Measurements from ENCODE around the gene ARF4.
"Not testable (repeated sequence)": the region's sequence is repeated elsewhere in the genome, so short reads cannot be mapped to it uniquely, and the experiment has no call there.

The ARF4 gene

GRCh38 chr3:57597127-57597923 is at the start of gene ARF4:
TSS of gene ARF4 (minus strand) at chr3:57597344. CDS start at chr3:57597140, 204 bp downstream.
- peak within 1 kb of the TSS; percentile 61 for H3K9ac ChIP-seq
- H3K27ac ChIP-seq, result peak within 1 kb of the TSS; percentile 94
- H3K4me2 ChIP-seq (ENCODE audit: low read length), result peak within 1 kb of the TSS; percentile 81
- H2AFZ ChIP-seq, result peak within 1 kb of the TSS; percentile 84
- H3K4me3 ChIP-seq (ENCODE audit: low read depth, low read length), result peak within 1 kb of the TSS; percentile 93
- TF ChIP-seq CTCF (IDR thresholded peaks at IDR 0.05), result peak; percentile 35
- H3K4me1 ChIP-seq, result peaks cover 17% of the 10 kb centered on the region
- H3K79me2 ChIP-seq, result peaks cover 32% of the 10 kb centered on the region
- no peaks in the 10 kb centered on the region for H3K27me3 ChIP-seq (ENCODE audit: control insufficient read depth, insufficient read depth, low read length)
- H3K36me3 ChIP-seq (ENCODE audit: control insufficient read depth, insufficient read depth, low read length), result no peaks in the 10 kb centered on the region
- H3K9me3 ChIP-seq (ENCODE audit: control insufficient read depth, low read length), result no peaks in the 10 kb centered on the region

GRCh38 chr3:57646723-57647122 is 49.6 kb upstream of the ARF4 start:
- Histone ChIP-seq H3K9ac (no peak overlapping the region), H3K79me2 (peaks cover 3% of the 10 kb centered on the region), H3K27ac (no peak overlapping the region), H3K4me3 (ENCODE audit: low read depth, low read length) (no peak overlapping the region), H3K27me3 (ENCODE audit: control insufficient read depth, insufficient read depth, low read length) (no peaks in the 10 kb centered on the region), H3K36me3 (ENCODE audit: control insufficient read depth, insufficient read depth, low read length) (no peaks in the 10 kb centered on the region), H3K9me3 (ENCODE audit: control insufficient read depth, low read length) (no peaks in the 10 kb centered on the region), H3K4me2 (ENCODE audit: low read length) (no peak overlapping the region), H3K4me1 (no peaks in the 10 kb centered on the region), H2AFZ (no peak overlapping the region)
- TF ChIP-seq CTCF (IDR thresholded peaks at IDR 0.05), result no peak

- no peak overlapping the region for H3K9ac ChIP-seq
- no peaks in the 10 kb centered on the region for H3K27me3 ChIP-seq (ENCODE audit: control insufficient read depth, insufficient read depth, low read length)
- H3K9me3 ChIP-seq (ENCODE audit: control insufficient read depth, low read length), result no peaks in the 10 kb centered on the region
- no peak overlapping the region for H2AFZ ChIP-seq
- H3K36me3 ChIP-seq (ENCODE audit: control insufficient read depth, insufficient read depth, low read length), result no peaks in the 10 kb centered on the region
- no peak overlapping the region for H3K27ac ChIP-seq
- no peak overlapping the region for H3K4me2 ChIP-seq (ENCODE audit: low read length)
- no peaks in the 10 kb centered on the region for H3K4me1 ChIP-seq
- H3K79me2 ChIP-seq, result peaks cover 3% of the 10 kb centered on the region
- no peak overlapping the region for H3K4me3 ChIP-seq (ENCODE audit: low read depth, low read length)
- TF ChIP-seq CTCF (IDR thresholded peaks at IDR 0.05), result no peak
Observed at GRCh38 chr3:57644740-57645139, 47.6 kb upstream of the ARF4 start.

GRCh38 chr3:57637391-57637790 is 40.2 kb upstream of the ARF4 start:
- peaks cover 2% of the 10 kb centered on the region for H3K4me1 ChIP-seq
- H3K4me2 ChIP-seq (ENCODE audit: low read length), result no peak overlapping the region
- no peak overlapping the region for H3K27ac ChIP-seq
- H3K9me3 ChIP-seq (ENCODE audit: control insufficient read depth, low read length), result no peaks in the 10 kb centered on the region
- no peaks in the 10 kb centered on the region for H3K27me3 ChIP-seq (ENCODE audit: control insufficient read depth, insufficient read depth, low read length)
- H2AFZ ChIP-seq, result no peak overlapping the region
- H3K36me3 ChIP-seq (ENCODE audit: control insufficient read depth, insufficient read depth, low read length), result no peaks in the 10 kb centered on the region
- no peaks in the 10 kb centered on the region for H3K79me2 ChIP-seq
- H3K4me3 ChIP-seq (ENCODE audit: low read depth, low read length), result no peak overlapping the region
- no peak overlapping the region for H3K9ac ChIP-seq
- no peak for TF ChIP-seq CTCF (IDR thresholded peaks at IDR 0.05)

- not testable (repeated sequence) for H3K36me3 ChIP-seq (ENCODE audit: control insufficient read depth, insufficient read depth, low read length); H3K4me2 ChIP-seq (ENCODE audit: low read length); H3K9ac ChIP-seq; H3K79me2 ChIP-seq; H2AFZ ChIP-seq; H3K27me3 ChIP-seq (ENCODE audit: control insufficient read depth, insufficient read depth, low read length); H3K9me3 ChIP-seq (ENCODE audit: control insufficient read depth, low read length); H3K4me1 ChIP-seq; H3K4me3 ChIP-seq (ENCODE audit: low read depth, low read length); H3K27ac ChIP-seq
Observed at GRCh38 chr3:57634259-57634658, 37.1 kb upstream of the ARF4 start.
